Ureter (tissue), 1 donor: ENCODE data around the gene GOT1. TPM values are rescaled to one million over a fixed set of nuclear protein-coding genes. Genes with fewer than 3 reads are reported as not detected.

Source experiments
- DNase-seq: peaks from one replicate; pipeline ENCODE4 v3.0.0-alpha.2; 2020; ENCODE audit warnings: low spot score
- total RNA-seq: library from RNA; stranded (reverse); gene quantifications from one replicate; pipeline ENCODE4 v1.2.4, GENCODE V29; 2023
- donor health status: DM: yes; HTN: yes; CAD: no.

The GOT1 gene
- 41.3 TPM for total RNA-seq

DNA sequence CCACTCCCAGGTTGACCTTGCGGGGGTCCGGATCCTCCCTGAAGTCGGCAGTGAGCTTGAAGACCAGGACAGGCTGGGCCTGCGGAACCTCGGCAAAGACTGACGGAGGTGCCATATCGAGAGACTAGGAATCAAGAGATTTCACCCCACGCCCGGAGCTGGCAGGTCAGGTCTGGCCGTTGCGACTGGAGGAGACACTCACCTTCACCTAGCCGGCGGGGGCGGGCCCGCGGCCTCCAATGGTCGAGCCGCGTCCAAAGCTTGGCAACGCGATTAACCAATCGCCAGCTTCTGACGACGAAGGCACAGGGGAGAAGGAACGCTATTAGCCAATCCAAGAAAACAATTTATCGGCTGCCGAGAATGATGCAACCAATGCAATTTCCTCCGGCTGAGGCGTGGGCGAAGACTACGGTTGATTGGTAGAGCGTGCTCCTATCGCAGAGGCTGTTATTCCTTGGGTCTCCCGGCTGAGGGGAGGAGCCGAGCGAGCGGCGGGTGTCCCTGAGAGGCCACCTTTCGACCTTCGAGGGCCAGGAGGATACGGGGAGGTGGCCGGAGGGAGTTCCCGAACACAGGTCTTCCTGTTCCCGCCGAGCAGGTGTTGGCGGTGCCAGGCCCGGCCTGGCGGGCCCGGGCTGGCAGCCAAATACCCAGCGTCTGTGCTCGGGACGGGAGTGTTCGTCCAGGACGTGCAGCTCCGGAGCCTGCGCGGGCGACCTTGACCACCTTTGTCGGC is at the start of gene GOT1:
GOT1 (minus strand) TSS at position 174 of the 739 bp plus-strand sequence; CDS start at position 115, 59 bp downstream.
- peak; percentile 98 for DNase-seq

DNA sequence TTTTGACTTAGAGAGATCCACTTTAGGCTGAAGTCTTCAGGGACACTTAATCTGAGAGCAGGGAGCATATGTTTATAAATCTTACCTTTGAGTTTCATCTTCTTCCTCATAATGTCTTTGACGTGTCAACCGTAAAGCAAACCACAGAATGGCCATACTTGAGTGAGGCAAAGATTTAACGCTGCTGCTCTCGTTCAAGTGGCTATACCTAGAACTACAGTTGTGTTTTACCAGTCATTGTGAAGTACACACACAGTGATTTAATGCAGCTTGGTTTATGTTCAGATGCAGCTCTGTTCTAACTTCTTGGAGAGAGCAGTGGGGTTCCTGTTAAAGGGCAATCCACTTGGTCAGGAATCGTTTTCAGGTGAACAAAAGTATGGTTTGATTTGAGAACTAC is 39.9 kb upstream of the GOT1 start:
- DNase-seq: no peak

DNA sequence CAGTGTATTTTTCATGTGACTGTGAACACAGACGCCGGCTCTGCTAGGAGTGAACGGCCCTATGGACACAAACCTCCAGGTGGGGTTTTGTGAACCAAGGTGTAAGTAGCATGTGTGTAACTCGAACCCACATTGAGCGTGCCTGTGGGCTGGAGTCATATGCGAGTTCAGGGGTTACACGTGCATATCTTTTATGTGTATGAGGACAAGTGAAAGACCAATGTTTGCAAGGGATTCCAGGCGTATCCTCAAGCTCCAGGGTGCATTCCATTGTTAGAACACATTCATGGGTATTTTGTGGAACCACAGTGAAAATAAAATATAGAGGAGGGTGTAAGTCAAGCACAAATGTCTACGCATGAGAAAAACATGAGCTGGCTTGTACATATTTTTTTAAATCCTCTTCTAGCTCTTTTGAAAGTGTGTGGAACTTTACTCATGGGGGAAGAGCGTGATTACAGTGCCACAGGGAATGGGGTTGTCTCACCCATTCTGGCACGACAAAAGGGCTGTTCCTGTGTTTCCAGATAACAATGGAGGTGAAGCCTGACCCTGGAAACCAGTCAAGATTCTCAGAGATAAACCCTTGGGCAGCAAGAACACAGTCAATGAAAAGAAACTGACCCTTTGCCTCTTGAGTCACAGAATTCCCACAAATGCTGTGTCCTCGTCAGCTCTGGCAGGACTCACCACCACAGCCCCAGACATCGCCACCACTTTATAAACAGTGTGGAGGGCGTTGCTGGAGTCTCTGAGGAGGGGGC is 37.0 kb upstream of the GOT1 start:
- no peak for DNase-seq

DNA sequence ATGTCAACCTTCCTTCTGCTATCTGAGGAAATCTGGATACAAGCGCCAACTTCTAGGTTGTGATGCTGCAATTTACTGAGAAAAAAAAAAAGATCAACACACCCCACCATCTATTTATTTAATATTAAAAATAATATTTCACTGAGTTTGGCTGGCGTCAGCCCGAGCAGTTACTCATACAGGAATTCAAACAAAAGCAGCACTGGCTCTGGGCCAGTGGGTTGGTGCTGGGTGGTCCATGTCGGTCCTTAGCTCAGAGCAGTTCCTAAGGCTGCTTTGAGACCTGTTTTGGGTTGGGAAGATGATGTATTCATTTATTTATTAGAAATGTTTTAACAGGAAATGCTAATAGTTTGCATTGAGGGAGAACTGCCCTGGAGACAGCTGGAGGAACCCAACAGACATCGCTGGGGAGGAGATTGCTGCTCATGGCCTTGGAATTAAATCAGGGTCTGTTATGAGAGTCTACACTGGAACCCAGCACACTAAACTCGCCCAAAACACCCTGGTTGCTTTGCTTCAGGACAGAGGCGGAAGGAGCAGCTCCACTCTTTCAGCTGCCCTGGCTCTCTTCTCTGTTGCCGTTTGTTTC is 36.3 kb upstream of the GOT1 start:
- DNase-seq: no peak

DNA sequence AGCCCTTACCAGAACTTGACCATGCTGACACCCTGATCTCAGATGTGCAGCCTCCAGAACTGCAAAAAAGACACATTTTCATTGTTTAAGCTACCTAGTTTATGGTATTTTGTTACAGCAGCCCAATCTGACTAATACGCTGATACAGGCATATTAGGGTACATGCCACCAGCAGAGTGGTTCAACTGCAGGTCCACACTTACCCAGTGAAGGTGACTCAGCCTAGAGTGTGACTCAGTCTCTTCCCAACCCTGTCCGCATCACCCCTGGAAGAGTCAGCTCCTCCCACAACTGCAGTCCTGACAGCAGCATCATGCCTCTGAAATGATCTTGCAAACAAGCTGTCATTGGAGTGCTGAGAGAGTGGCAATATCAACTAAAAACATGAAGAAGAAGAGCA is 30.8 kb upstream of the GOT1 start:
- DNase-seq: no peak

DNA sequence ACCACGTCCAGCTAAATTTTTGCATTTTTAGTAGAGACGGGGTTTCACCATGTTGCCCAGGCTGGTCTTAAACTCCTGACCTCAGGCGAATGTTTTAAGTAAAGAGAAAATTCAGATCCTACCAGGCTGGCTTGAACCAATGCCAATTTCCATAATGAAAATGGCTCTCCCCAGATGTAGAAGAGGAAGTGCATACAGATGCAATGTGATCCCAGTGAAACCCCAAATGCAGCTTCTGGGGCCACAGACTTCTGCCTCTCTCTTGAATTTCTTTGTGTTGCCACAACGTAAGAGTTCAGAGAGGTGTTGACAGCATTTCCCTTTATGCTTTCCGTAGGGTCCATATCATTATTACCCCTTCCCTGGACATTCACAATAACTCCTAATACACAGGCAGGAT is 29.6 kb upstream of the GOT1 start:
- no peak for DNase-seq

DNA sequence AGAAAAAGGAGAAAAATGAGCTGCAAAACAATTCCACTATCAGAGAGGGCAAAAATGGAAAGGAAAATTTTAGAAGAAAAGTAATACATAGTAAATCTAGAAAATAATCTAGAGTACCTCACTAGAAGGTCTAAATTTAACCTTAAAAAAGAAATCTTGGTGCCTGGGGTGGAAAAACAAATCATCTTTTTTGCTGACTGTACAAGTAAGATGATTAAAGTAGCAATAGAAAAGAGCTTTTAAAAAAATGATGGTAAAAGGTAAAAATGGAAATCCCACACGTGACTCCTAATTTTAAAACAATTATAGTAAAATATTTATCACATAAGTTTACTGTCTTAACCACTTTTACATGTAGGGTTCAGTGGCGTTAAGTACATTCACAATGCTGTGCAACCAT is 28.8 kb upstream of the GOT1 start:
- no peak for DNase-seq

DNA sequence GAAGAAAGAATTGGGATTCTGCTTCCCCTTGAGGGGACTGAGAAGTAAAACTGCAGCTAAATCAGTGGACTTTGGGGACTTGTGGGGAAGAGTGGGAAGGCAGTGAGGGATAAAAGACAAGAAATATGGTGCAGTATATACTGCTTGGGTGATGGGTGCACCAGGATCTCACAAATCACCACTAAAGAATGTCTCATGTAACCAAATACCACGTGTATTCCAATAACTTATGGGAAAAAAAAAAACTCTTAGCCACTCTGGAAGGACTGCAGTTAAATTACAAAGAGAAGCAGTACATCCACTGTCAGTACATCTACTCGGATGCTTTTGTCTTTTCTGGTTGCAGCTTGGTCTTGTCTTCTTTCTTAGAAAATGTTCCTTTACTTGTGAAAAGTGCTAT is 27.4 kb upstream of the GOT1 start:
- DNase-seq: no peak

DNA sequence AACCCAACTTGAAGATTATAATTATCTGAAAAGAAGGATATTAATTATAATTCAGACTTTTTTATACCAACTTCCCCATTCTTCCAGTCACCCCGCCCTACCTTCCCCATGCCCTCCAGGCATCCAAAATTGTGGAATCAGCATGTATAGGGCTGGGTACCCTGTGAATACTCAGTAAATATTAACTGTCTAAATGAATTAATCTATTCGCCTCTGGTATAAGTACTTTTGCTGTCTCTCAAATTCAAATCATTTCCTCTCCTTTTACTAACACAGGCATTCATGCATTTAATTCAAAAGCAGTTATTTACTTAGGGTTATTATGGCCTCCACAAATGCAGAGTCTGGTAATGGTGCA is 26.5 kb upstream of the GOT1 start:
- DNase-seq: no peak

DNA sequence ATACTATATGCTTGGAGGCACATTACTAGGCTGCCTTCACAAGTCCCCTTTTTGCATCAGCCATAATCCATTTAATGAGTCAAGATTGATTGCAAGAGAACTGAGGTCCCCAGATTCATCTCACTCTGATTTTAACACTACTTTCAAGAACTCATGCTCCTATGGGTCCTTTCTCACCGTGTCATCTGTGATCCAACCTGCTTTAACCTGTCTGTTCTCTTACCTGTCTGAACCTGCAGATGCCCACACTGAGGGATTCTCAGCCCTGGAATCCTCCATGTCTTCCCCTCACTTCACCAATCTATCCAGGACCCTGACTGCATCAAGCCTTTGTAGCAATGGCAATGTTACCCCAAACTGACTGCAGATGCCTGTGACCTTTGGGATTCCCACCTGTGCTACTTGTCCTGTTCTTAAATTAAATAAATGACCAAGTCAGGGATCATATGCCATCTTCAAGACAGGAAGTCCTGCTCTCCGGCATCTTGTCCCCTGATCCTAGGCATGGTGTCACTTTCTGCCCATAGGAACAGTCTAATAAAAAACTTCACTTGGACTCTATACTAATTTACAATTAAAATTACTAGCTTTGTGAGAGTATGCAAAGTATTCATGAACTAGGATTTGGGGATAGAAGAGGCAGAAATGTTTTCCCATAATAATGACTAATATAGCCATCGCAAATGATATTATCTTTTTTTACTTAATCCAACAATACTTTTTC is 25.9 kb upstream of the GOT1 start:
- DNase-seq: no peak

DNA sequence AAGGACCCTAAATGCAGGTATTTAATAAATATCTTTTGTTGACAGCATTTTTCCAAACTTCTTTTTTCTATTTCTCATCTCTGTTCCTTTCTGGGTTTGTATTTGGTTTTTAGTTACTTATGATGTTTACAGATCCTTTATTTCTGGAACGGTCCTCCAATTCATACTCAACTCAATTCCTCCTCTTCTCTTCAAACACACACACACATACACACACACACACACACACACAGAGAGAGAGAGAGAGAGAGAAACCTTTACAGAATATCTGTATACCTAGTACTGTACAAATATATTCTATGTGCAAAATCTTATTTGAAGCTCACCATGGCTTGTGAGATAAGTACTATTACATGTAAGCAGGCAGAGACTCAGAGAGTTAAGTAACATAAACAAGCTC is 21.6 kb upstream of the GOT1 start:
- DNase-seq: no peak

DNA sequence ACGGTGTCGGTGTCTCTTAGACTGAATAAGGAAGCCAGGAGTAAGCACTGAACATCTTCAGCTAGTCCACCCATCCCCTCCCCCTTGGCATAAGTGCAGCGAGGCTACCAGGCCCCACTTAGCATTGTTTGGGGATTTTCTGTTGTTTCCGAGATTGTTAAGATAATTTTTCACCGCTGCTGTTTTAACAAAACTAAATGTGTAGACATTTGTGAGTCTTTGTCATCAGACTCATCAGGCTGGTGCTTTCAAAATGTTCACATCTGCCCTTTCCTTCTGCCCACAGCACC is 21.0 kb upstream of the GOT1 start:
- no peak for DNase-seq

DNA sequence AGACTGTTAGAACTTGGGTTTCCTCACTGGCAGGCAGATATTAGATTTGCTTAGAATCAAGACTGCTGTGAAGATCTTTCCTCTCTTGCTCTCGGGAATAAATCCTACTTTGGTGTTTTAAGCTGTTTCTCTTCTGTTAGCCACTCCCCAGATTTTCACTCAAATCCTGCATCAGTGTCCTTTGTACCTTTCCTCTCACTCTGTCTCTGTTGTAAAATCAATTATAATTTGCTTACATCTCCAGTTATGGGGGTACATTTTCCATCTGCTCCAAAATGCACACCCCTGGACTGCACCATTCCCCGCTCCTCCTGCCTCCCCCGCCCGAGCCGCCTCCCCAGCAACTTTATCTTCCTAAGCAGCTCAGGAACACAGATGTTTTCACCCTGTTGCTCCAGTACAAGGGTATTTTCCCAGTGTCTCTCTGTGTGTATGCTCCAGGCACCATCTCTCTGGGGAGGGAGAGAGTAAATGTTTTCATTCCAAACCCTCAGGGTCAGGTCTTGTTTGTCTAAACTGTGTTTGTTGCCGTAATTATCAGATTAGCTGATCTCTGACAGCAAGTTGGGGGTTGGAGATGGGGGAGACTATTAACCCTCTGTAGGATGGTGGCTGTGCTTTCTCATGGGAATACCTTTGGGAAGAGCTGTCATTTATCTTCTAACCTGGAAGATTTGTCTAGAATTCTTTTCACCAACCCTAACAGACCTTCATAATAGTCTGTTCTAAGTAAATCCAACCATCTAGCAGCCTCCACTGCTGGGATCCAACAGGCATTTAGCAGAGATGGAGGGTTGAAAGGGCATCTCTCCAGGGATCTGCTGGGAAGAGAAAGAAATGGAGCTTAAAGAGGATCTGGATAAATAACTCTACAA is 20.4 kb upstream of the GOT1 start:
- no peak for DNase-seq

DNA sequence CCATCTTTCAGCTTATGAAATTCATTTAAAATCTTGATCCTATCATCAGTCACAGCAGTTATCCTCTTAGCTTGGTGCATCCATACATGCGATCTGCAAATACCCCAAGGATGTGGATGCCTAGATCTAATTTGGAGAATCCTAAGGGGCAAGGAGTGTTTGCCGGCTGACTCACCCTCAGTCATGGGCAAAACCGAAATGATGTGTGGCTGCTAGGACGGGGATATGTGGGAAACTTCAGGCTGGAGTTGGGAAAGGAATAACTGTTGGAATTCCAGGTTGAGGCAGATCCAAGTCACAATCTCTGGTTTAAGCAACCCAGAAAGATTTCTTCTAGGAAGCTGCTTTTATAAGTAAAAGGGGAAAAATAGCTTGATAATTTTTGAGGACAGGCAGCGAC is 19.7 kb upstream of the GOT1 start:
- no peak for DNase-seq

DNA sequence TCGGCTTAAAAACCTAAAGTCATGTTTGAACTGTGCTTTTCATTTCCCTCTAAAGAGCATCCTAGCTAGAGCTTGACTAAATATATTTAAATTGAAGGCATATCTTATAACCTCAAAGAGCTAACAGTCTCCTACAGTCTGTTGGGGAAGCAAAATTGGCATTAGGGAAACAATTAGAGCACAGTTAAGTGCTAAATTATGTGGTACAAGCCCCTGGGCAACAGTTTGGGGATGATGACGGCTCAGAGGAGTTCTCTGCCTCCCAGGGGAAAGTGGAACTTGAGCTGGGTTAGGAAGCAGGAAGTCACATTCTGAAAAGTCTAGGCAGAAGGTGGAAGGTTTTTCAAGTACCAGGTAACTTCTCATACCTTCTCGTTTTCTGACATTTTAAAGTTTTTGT is 18.6 kb upstream of the GOT1 start:
- DNase-seq: no peak

DNA sequence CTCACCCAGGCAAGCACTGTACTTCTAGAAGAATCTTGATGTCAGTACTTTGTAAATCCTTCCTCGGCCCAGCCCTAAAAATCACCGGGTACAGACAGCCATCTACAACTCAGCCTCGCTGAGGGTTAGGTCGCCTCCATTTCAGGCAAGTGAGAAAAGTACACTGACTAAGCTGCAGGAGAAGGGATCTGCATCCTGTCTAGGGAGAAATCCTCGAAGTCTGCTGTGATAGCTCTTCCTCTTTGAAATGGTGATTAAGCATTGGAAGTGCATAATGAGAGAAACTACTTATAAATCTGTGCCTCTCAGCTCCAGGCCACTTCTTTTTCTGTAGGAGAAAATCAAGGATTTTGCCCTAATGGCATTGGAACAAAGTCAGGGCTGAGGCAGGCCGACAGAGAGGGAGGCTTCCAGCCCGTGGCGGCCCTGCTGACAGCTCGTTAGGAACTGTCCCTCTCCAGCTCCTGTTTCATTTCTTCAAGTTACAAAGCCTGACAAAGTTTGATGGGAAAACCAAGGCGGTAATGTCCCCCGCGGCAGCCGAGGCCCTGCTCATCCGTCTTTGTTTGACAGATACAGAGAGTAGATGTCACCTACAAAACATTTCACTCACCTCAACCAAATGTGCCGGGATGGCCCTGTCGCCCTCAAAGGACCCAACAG is 14.1 kb upstream of the GOT1 start:
- no peak for DNase-seq

DNA sequence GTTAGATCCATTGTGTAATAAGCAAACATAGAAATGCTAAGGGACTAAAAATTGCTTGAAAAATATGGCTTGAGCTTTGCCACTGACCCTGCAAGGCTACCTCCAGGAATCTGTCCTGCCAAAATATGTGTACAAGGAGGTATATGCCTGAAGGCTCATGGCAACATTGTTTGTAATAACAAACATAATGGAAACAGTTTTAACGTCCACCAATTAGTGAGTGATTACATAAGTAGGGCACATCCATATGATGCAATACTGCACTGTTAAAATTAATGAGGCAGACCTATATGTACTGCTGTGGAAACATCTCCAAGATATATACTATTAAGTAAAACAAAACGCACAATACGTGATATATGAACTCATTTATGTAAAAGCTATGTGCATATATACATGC is 13.1 kb upstream of the GOT1 start:
- DNase-seq: no peak

DNA sequence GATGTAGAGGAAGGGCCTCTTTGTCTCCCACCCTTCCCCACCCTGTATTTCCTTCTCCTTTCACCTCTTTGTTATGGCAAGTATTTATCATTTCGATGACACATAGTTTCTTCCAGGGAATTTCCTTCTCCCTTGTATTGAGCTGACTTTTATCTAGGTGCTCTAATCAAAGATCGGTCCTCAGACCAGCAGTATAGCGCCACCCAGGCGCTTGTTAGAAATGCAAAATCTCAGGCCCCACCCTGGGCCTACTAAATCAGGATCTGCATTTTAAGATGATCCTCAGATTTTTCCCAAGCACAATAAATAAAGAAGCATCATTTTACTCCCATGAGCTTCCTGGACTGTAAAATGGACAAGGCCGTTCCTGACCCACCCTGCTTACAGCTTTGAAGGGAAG is 12.0 kb upstream of the GOT1 start:
- no peak for DNase-seq

DNA sequence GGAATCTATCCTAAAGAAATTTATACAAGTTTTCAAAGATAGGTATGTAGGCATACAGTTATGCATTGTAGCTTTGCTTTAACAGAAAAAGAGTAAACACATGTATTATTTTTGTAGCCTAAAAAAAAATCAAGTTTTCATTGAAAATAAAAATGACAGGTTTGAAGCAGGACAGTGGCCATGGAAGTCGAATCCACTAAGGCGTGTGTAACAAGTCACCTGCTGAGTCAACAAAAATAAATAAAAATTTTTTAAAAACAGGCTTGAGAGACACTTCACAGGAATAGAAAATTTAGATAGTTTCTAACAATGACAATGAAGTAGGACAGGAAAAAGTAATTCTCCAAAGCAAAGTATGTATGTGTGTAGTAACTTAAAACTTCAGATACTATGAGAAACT is 8.5 kb upstream of the GOT1 start:
- DNase-seq: no peak

DNA sequence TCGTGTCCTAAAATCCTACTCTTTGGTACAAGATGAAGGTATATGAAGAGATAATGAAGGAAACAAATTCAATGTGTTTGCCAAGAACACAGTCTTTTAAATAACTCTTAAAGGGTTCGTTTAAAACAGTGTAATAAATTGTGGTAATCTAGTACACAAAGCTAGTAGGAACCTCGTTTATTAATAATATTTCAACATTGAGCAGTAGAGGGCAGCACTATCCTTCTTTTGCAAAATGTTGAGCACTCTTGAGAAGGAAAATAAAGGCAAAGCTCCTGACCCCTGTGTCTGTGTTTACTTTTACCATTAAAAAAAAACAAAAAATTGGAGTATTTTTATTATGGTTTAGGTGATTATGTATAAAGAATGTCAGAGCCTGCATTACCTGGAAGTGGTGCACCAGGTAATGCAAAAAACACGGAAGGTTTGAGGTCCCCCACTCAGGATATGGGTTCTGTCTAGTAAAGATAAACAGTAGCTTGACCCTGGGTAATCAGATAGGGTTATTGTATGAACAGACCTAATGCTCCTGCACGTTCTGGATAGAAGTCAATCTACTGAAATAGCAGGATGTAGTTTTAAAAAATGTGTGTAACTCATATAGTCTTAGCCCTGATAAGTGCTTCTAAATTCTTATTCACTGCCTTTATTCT is 5.7 kb upstream of the GOT1 start:
- no peak for DNase-seq
